HG03280 (cell line): ENCODE measurements around the gene INO80B.
"Not testable (repeated sequence)": the region's sequence is repeated elsewhere in the genome, so short reads cannot be mapped to it uniquely, and the experiment has no call there.

Experiments
- ATAC-seq: cut with Tn5 transposase; IDR thresholded peaks from one replicate; pipeline ENCODE4 v1.9.1; 2021; ENCODE audit warnings: mild to moderate bottlenecking, moderate library complexity; ENCODE audit not compliant: unreplicated experiment

INO80B gene

DNA sequence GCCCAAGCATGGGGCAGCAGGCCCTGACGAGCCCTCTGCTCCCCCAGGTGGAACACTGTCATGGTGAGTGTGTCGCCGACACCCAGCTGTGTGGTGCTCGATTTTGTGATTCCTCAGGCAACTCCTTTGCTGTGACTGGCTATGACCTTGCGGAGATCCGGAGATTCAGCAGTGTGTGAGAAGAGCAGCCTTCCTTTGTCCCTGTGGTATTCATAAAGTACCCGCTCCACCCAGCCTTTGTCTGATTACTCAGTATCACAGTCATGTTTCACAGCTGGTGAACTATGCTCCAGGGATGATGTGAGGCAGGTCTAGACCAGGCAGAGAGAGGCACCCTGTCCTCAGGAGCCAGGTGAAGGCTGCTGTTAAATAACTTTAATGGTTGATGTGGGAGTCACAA, 29.4 kb upstream of the INO80B start:
- ATAC-seq: no peak

DNA sequence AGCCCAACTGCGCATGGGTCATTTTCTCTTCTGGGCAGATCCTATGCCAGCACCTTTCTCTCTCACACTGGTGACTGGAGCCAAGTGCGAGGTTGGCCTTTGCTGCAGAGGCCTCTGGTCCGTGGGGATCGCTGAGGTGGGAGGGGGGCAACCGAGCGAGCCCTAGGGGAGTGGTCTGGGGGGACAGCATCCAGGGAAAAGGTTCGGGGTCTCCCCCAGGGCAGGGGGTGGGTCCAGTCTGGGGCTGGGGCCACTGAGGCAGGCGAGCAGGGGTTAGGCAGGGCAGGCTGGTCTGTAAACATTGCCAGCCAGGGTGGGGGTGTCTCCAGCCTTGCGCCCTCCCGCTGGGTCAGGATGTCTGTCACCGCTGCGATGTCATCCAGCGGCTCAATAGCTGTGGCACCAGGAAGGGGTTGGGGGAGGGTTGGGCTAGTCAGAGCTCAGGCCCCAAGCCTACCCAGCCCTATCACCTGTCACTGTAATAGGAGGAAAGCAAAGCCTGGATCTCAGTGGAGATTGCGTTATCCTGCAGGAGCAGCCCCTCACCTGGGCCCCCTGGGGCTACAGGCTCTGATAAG, 28.6 kb upstream of the INO80B start:
- ATAC-seq: no peak

DNA sequence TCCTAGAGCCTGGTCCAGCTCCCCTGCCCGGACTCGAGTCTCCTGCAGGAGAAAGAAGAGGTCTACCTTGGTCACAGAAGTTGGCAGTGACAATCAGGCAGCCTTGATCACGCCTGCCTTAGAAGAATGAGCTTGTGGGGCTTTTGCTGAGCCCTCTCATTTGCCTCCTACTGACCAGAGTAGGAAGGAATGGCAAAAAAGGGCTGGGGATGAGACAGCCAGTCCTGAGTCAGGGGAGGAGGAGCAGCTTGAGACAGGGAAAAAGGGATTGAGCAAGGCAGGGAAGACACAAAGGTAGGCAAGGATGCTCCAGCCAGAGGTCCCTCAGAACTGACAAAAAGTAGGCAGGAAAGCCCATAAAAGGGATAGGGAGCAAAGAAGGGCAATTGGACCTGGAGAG, 27.3 kb upstream of the INO80B start:
- ATAC-seq: no peak

DNA sequence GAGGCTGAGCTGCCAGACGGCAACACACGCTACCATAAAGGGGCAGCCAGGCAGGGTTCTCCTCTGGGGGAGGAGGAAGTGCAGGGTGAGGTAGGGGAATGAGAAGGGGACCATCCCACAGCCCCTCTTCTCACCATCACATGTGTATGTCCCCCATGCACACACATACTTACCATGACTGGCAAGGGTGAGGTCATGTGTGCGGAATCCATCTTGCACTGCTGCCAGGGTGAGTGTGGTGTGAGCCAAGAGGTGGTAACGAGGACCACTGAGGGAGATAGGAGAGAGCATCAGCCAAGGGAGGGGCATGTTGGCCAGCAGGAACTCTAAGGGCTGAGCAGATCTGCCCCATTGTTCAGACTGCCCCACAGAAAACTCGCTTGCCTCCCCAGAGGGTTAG, 26.2 kb upstream of the INO80B start:
- ATAC-seq: no peak

DNA sequence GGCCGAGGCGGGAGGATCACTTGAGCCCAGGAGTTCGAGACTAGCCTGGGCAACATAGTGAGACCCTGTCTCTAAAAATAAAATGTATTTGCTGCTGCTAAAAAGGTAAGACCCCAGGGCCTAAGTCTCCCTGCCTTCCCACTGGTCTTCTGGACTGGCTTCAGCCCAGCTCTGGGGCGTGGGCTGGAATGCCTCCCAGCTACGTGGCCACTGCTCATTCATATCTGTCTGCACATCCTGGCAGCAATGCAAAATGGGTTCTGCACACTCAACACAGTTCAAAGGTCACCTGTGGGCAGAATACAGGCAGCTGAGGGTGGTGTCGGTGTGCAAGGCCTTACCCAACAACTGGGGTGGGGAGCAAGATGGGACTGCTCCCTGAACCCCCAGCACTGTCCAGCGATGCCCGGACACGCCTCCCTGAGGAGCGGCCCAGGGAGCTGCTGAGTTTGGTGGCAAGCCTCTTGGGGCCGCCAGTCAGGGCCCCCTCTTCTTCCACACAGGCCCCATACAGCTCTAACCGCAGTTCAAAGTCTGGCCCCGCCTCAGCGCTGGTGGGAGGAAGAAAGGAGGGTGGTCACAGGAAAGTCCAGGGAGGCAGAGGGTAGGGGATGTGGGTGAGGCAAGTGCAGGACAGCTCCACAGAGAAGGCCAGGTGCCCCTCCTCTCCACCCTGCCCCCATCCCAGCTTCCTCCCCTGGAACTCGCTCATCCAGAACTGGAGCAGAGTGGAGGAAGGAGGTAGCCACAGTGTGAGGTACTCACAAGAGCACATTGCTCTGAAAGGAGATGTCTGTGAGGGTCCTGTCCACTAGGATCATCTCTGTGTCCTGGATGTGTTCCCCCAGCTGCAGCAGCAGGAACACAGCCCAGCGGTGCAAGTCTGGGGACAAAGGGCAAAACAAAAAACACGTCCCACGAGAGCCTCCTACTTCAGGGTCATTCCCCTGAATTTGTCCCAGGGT, 25.1 kb upstream of the INO80B start:
- no peak for ATAC-seq

DNA sequence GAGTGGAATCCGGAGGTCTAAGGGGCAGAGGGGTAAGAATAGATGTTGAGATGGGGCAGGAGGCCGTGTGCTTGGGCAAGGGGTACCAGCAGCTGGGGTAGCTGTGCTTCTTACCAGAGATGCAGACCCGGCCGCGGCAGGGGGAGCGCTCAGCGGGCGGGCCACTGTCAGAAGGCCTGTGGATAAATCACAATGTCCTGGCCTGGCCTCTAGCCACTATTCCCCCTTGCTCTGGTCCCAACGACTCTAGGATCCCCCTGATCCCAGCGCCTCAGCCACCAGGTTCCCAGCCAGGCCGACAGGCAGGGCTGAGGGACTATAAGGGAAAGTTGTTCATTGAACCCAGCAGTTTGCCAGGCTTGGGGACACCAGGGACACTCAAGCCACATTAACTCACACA, 24.4 kb upstream of the INO80B start:
- no peak for ATAC-seq

DNA sequence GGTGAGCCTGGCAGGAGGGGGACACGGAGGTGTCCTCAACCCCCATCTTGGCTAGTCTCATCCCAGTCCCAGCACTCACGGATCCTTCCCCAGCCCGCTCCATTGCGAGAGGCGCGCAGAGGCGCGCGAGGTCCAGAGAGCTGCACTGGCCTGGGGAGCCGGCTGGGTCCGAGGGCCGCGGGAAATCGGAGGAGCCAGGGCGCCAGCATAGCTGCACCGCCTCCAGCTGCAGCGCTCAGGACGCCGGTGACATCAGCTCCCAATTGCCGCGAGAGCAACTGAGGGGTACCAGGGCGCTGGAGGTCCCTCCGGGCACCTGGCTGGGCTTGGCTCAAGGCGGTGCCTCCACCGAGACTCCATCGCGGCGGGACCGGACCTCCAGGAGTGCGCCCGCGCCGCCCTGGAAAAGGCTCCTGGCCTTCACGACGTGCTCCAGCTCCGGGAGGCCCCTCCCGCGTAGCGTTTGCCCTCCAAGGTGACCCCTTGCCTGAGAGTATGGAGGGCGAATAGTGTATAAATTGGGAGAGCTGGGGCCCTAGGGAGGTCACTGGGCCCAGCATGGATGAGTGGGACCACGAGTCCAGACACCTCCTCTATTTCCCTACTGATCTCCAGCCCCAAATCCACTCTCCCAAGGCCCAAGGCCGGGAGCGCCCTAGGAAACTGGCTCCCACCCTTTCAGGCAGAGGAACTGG, 18.6 kb upstream of the INO80B start:
- ATAC-seq: no peak

DNA sequence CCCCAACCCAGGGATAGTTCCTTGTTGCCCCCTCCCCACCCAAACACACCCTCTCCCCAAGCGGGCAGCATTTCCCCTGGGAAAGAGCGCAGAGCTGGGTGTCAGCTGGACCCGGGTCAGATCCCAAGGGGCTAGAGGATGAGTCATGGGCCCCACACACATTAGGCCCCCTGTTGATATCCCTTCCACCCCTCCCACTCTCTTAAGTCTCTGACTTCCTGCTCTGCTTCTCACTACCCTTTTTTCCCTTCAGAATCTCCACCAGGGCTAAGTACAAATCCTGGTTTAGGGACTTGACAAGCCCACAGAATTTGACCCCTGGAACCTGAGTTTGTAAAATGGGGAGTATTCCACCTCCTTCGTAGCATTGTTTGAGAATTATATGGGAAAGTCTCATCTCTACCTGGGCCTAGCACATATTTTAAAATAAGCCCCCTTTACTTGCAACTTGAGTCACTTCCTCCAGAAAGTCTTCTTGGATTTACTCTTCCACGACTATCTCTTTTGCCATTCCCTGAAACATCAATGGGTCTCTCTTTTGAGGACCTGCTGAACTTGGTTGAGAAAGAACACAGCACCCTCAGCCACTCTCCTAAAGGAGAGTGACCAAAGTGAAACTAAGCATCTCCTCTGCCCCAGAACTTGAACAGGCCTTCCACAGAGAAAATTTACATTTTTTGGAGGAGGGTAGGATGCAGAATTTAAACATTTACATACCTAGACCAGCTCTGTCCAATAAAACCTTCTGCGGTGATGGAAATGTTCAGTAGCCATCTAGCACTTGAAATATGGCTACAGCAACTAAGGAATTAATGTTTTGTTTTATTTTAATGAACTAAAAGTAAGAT, 17.8 kb upstream of the INO80B start:
- ATAC-seq: no peak

DNA sequence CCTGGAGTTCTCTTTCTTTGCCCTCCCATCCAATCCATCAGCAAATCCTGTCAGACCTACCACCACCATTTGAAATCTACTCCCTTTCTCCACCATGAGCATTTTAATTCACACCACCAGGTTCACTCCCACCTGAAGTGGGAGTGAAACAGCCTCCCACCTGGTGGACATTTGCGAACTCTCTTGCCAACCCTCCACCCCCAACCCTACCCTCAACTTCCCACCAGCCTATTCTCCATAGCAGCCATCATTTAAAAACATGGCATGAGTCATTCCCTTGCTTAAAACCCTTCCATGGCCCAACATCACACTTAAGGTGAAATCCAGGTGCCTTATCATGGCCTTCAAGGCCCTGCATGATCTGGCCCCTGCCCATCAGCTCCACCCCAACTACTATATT, 16.6 kb upstream of the INO80B start:
- ATAC-seq: no peak

DNA sequence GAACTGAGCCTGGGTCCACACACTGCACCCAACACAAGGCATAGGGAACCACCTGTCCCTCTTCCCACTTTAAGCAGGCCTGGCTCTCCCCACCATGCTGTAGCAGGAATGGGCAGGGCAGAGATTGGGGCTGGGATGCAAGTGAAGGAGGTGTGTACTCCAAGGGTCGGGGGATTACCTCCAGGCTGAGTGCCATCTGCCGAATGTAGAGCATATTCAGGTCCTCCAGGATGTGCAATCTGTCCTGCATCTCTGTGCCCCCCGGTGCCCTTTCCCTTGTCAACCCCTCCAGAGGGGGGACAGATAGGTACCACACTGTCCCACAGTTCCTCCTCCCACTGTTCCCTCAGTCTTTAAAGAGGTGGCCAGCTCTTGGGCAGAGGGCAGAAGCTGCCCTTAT, 15.5 kb upstream of the INO80B start:
- no peak for ATAC-seq

DNA sequence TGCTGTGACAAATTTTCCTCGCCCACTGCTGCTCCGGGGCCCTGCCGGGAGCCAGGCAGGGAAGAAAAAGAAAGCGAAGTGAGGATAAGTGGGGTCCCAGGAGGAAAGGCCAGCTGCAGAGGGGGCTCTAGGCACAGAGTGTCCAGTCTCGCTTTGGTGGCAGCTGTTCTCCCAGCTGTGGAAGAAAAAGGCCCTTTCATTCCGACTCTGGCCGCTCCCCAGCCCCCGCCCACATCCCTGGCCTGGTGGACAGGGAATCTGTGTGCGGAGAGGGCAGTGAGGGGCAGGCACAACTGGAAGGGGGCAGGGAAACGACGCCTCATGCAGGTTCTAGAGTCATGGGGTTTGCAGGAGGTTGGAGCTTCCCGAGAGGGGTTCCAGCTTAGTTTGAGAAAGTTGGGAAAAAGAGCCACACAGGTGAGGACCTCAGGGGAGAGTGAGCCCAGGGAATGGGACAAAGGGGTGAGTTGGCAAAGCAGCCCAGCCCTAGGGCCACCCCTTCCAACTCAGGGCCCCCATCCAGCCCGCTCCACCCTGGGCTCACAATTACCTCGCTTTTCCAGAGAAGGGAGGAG, 15.0 kb upstream of the INO80B start:
- ATAC-seq: no peak

DNA sequence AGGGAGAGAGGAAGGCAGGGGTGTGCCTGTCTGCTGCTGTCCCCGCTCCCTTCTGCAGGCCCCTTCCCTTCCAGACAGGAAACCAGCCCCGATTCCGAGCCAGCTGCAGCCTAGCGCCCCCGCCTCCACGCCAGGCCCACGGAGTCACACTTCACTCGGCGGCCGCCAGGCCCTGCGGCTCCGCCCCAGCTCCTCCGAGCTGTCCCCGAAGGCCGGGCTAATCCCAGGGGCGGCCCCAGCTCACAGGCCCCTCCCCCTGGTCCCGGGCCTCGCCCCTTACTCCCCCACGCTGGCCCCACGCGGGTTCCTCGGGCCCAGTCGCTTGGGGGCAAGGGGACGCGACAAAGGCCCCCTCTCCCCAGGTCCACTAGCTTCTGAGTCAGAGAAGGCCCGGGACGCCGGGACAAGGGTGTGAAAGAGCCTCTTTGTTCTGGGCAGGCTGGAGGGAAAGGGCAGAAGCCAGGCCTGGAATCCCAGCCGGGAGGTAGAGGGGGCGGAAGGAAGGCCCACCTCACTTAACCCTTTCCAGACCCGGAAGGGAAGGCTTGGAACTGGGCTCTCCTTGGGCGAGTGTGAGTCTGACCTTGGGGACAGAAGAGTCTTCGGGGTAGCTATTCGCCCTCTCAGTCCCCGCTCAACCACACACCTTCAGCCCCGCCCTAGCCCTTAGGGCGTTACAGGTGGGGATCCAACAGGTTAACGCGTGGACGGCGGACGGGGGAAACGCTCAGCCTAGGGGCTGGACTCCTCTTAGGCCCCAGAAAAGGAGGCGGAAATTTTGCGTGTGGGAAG, 14.3 kb upstream of the INO80B start:
- peak; percentile 67 for ATAC-seq

DNA sequence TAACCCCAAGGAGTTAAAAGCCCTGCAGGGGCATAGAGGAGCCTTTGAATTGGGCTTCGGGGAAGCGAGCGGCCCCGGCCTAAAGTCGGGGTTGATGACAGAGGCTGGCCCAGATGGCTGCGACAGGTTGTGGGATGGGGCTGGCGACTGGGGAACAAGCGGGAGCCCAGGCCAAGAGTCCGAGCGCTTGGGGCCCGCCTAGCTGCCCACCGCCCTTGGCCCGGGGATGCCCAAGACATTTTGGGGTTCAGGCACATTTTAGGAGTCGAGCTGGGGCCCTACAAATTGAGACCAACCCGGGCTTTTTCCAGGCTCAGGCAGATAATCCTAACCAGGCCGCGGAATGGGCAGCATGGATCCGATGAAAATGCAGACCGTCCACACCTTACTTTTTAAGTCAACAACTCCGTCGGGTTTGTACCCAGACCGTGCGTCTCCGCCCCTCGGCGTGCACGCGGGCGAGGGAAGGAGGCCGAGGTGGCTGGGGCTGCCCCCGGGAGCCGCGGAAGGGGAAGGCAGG, 13.7 kb upstream of the INO80B start:
- ATAC-seq: no peak

DNA sequence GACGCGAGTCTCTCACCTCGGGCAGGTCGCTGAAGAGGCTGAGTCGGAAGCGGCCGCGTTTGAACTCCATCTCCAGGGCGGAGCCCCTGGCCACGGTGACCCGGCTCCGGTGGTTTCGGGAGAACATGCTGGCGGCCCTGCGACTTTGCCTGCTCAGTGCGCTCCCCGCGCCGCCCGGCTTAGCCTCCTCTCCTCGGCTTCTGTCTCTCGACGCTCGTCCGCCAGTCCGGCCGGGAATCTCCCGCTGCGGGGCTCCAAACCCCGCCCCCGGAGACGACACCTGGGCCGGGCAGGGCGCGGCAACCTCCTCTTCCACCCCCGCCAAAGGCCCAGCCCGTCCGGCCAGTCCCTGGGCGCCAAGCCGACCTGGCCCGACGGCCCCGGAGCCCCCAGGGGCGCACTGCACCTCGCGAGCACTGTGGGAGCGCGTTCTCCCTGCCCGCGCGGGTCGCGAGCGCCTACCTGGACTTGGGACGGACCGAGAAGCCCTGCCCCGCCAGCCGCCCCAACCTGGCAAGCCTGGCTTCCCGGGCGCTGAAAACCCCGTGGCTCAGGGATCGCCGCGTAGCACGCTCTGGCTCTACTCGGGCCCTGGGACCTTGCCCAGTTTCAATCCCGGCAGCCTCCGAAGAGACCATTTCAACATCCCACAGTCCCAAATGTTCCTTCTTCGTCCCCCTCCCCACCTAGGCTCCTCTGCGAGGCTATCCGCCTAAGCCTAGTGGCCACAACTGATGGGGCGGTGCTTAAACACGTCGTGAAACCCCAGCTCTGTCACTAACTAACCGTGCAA, 13.0 kb upstream of the INO80B start, which contains the start of gene RTKN:
Gene RTKN (minus strand): TSS at position 248 of the 793 bp plus-strand sequence. CDS start 121 bp downstream, at position 127.
- ATAC-seq: no peak

DNA sequence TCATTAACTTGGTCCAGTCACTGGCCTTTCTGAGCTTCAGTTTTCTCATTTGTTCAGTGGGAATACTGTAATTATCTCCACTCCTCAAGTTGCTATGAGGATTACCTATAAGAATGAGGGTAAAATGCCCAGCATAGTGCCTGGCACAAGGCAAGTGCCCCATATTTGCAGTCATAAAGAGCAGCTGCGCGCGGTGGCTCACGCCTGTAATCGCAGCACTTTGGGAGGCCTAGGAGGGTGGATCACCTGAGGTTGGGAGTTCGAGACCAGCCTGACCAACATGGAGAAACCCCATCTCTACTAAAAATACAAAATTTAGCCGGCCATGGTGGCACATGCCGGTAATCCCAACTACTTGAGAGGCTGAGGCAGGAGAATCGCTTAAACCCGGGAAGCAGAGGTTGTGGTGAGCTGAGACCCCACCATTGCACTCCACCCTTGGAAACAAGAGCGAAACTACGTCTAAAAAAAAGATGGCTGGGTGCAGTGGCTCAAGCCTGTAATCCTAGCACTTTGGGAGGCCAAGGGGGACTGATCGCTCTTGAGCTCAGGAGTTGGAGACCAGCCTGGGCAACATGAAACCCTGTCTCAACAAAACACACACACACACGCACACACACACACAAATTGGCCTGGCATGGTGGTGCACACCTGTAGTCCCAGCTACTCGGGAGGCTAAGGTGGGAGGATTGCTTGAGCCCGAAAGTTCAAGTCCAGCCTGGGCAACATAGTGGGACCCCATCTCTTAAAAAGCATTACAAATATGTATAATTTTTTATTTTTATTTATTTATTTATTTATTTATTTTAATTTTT, 12.2 kb upstream of the INO80B start:
- not testable (repeated sequence) for ATAC-seq

DNA sequence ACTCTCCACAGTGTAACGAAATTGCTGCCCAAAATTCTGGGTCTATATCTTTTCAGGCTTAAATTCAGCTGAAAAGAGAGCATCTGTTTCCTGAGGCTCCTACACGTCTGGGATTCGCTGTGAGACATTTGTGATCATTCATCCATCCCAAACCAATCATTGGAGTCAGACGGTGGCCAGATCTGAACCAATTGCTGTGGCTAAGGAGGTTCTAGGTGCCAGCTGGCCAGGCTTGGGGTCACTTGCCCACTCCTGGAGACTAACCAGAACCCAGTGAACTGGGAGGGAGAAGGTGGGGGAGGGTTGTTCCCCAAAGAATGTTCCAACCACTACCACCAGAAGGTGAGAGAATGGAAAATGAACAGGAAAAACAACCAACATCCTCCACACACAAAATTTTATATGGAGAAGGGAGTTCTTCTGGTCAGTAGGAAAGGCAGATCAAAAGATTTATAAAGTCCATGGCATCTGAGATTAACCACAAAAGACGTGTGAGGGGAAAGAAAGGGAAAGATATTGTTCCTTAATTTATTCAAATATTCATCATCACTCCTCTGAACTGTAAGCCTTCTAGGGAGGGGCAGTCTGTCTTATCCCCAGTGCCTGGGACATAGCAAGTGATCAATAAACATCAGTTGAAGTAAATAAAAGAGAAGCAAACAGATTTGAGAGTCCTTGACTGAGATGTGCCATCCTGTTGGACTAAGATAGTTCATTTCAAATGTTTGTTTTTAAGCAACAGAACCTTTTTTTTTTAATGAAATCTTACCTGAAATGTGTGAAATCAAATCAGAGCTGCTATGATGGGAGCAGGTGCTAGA, 10.2 kb upstream of the INO80B start:
- no peak for ATAC-seq
